ENCODE measurements around the gene TRAM2. TPM values are rescaled to one million over a fixed set of nuclear protein-coding genes. Genes with fewer than 3 reads are reported as not detected.

Gene TRAM2
- total and polyA plus RNA-seq, 2 of the 13 experiments (the other 11 are each of a cell fraction or from before 2014, with no cell fraction given) = 49.1 to 72.5 TPM

- TF ChIP-seq ETS1 (CRISPR knock-in tag; IDR thresholded peaks at IDR 0.05) (no peak), SMARCC2 (IDR thresholded peaks at IDR 0.05) (no peak)
These were observed 43.4 kb downstream of the TRAM2 start (continued) for GRCh38 chr6:52533491-52533890.

- in situ Hi-C loops (cut with HindIII; ENCODE audit: extremely low pct_ligation_motif_present, low pct_unique_long_range_greater_than_20kb) = no loop called here
- Histone ChIP-seq H3K9ac (ENCODE audit: insufficient read depth, low read depth, low read length) (no peak overlapping the region), H3K4me2 (ENCODE audit: low read depth, low read length) (no peak overlapping the region), H3K36me3 (replicated peaks in 1 of 2; ENCODE audit: control insufficient read depth in 1 of 2, insufficient read depth in 2 of 2, low read length in 2 of 2) (peaks cover 36 to 84% of the 10 kb centered on the region in 2 experiments), H2AFZ (ENCODE audit: low read length) (no peak overlapping the region), H3K4me3 (replicated peaks in 1 of 3; ENCODE audit: insufficient read depth in 1 of 3, low read depth in 2 of 3, low read length in 3 of 3) (no peak overlapping the region), H3K4me1 (ENCODE audit: insufficient read depth, low read length) (peaks cover 13% of the 10 kb centered on the region), H3K9me3 (ENCODE audit: low read length) (no peaks in the 10 kb centered on the region), H3K27ac (ENCODE audit: extremely low read length, insufficient read depth, low read length) (no peak overlapping the region), H3K79me2 (ENCODE audit: insufficient read depth, low read length) (peaks cover 35% of the 10 kb centered on the region), H4K20me1 (ENCODE audit: insufficient read depth, low read length) (no peaks in the 10 kb centered on the region), H3K27me3 (ENCODE audit: control insufficient read depth in 1 of 2, insufficient read depth in 2 of 2, low read length in 2 of 2) (no peaks in the 10 kb centered on the region)
- DNase-seq (ENCODE audit: low spot score) (no peak), ATAC-seq (no peak), FAIRE-seq (no peak)
- intact Hi-C loops (cut with micrococcal nuclease; ENCODE audit: unreplicated experiment) = no loop called here
- WGBS (ENCODE audit: low lambda C conversion rate) = 91% methylated on average over 2 of the region's 2 CpGs
- TF ChIP-seq ZNF710 (CRISPR knock-in tag; IDR thresholded peaks at IDR 0.05; ENCODE audit: borderline replicate concordance) (no peak), ZNF773 (CRISPR knock-in tag; IDR thresholded peaks at IDR 0.05; ENCODE audit: borderline replicate concordance) (no peak)
- ChIA-PET POLR2A (no interaction called here), CTCF (ENCODE audit: low intra/inter-chr PET ratio, low total read pairs) (no interaction called here)
- no TSS peak for BruUV-seq (replicated peaks)
These were observed 44.4 kb downstream of the TRAM2 start for GRCh38 chr6:52532457-52532856.

Data from HepG2 (cell line).